SIG-M5 treated with dmso at 0.1 percent for 504 hours (cell line): ENCODE results near the gene OLFML2A.
"Not testable (repeated sequence)": the region's sequence is repeated elsewhere in the genome, so short reads cannot be mapped to it uniquely, and the experiment has no call there.

Experiments used
- DNase-seq: peaks from one replicate; lab custom pipeline; 2025; ENCODE audit not compliant: unreplicated experiment; lab: John Stamatoyannopoulos, UW

The OLFML2A gene

GRCh38 chr9:124776954-124777648 is at the start of gene OLFML2A:
Gene OLFML2A (plus strand): TSS chr9:124777133. CDS start chr9:124777271, 138 bp downstream.
- DNase-seq = no peak

GRCh38 chr9:124730772-124731171 is 46.2 kb upstream of the OLFML2A start:
- no peak for DNase-seq

GRCh38 chr9:124733964-124734740 is 42.8 kb upstream of the OLFML2A start:
- no peak for DNase-seq

GRCh38 chr9:124734741-124735083 is 42.2 kb upstream of the OLFML2A start:
- DNase-seq = not testable (repeated sequence)

- no peak for DNase-seq
Observed at GRCh38 chr9:124735121-124735520, 41.8 kb upstream of the OLFML2A start.

- not testable (repeated sequence) for DNase-seq
Observed at GRCh38 chr9:124738075-124738474, 38.9 kb upstream of the OLFML2A start.

GRCh38 chr9:124739360-124739759 is 37.6 kb upstream of the OLFML2A start:
- DNase-seq = no peak

GRCh38 chr9:124741149-124741548 is 35.8 kb upstream of the OLFML2A start:
- DNase-seq = no peak

GRCh38 chr9:124741662-124742061 is 35.3 kb upstream of the OLFML2A start:
- DNase-seq = no peak

- DNase-seq = no peak
Observed at GRCh38 chr9:124742940-124743339, 34.0 kb upstream of the OLFML2A start.

GRCh38 chr9:124743686-124744348 is 33.1 kb upstream of the OLFML2A start:
- no peak for DNase-seq

GRCh38 chr9:124747065-124747464 is 29.9 kb upstream of the OLFML2A start:
- no peak for DNase-seq

GRCh38 chr9:124749284-124749683 is 27.6 kb upstream of the OLFML2A start:
- no peak for DNase-seq

- DNase-seq = no peak
Observed at GRCh38 chr9:124749781-124750180, 27.2 kb upstream of the OLFML2A start.

- no peak for DNase-seq
Observed at GRCh38 chr9:124752967-124753366, 24.0 kb upstream of the OLFML2A start.

- DNase-seq = no peak
Observed at GRCh38 chr9:124754289-124754688, 22.6 kb upstream of the OLFML2A start.

- DNase-seq = no peak
Observed at GRCh38 chr9:124755061-124755460, 21.9 kb upstream of the OLFML2A start.

GRCh38 chr9:124756011-124756410 is 20.9 kb upstream of the OLFML2A start:
- no peak for DNase-seq

GRCh38 chr9:124757616-124758015 is 19.3 kb upstream of the OLFML2A start:
- DNase-seq = no peak

- peak; percentile 78 for DNase-seq
Observed at GRCh38 chr9:124758061-124758460, 18.9 kb upstream of the OLFML2A start.

GRCh38 chr9:124758691-124759090 is 18.2 kb upstream of the OLFML2A start:
- no peak for DNase-seq

- DNase-seq = no peak
Observed at GRCh38 chr9:124759327-124759726, 17.6 kb upstream of the OLFML2A start.
